GM10248 (cell line): Measurements from ENCODE around the gene LETM1.

Experiments
- CTCF ChIA-PET: fragments of 300-600 bp; sonication (Branson Sonifier 250); formaldehyde crosslinking; extraction: SDS; loops from one replicate; lab custom pipeline; 2021; ENCODE audit warnings: antibody characterized with exemption; lab: Yijun Ruan, JAX
- POLR2A ChIA-PET: fragments of 350-650 bp; sonication (Branson Sonifier 250); formaldehyde crosslinking; extraction: SDS; loops from one replicate; lab custom pipeline; 2020; ENCODE audit warnings: antibody characterized with exemption; lab: Yijun Ruan, JAX
- DNase-seq: peaks from one replicate; pipeline ENCODE4 v3.0.0; 2012; ENCODE audit errors: extremely low spot score
- TF ChIP-seq, protein P1 (sequence below): IDR thresholded peaks from 2 replicates; pipeline ENCODE4 v1.5.1; 2012; ENCODE audit warnings: mild to moderate bottlenecking, low read depth; ENCODE audit errors: extremely low read depth, missing control alignments, control extremely low read depth

The LETM1 gene

GRCh38 chr4:1762264-1763010 is 93.5 kb downstream of the LETM1 start:
- no peak for DNase-seq
- CTCF ChIA-PET = interaction anchor here (1.0 to 1.4 kb wide), 2 partner anchors 14 to 137 kb away, joined by 3 read pairs; no protein-coding TSS in a partner anchor
- TF ChIP-seq, protein P1, sequence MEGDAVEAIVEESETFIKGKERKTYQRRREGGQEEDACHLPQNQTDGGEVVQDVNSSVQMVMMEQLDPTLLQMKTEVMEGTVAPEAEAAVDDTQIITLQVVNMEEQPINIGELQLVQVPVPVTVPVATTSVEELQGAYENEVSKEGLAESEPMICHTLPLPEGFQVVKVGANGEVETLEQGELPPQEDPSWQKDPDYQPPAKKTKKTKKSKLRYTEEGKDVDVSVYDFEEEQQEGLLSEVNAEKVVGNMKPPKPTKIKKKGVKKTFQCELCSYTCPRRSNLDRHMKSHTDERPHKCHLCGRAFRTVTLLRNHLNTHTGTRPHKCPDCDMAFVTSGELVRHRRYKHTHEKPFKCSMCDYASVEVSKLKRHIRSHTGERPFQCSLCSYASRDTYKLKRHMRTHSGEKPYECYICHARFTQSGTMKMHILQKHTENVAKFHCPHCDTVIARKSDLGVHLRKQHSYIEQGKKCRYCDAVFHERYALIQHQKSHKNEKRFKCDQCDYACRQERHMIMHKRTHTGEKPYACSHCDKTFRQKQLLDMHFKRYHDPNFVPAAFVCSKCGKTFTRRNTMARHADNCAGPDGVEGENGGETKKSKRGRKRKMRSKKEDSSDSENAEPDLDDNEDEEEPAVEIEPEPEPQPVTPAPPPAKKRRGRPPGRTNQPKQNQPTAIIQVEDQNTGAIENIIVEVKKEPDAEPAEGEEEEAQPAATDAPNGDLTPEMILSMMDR = no peak
- POLR2A ChIA-PET = no interaction called here
